ENCODE data around the gene MOK.

Gene MOK

DNA sequence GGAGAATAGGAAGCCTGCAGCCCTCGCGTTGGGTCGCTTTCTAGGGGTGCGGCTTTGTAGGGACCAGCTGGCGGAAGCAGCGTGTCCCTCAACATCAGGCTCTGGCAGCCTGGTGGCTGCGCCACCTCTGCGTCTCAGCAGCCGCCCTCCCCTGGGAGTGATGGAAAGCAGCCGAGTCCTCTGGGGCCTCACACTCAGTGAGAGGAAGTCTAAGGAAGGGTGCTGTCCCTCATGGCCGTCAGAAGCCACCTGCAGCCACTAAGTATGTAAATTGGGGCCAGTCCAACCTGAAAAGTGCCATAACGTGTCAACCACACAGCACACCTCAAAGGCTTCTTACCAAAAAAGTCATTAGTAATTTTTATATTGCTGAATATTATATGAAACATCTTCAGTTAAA is 84.9 kb downstream of the MOK start:
- H3K79me2 ChIP-seq, result peaks cover 6% of the 10 kb centered on the region
- H3K9me3 ChIP-seq (ENCODE audit: control insufficient read depth, low read length), result no peaks in the 10 kb centered on the region
- H2AFZ ChIP-seq, result no peak overlapping the region
- no peaks in the 10 kb centered on the region for H3K36me3 ChIP-seq (ENCODE audit: control insufficient read depth, insufficient read depth, low read length)
- H3K4me1 ChIP-seq, result no peaks in the 10 kb centered on the region
- no peak overlapping the region for H3K4me2 ChIP-seq (ENCODE audit: low read length)
- no peak overlapping the region for H3K27ac ChIP-seq
- H3K27me3 ChIP-seq (ENCODE audit: control insufficient read depth, insufficient read depth, low read length), result no peaks in the 10 kb centered on the region
- TF ChIP-seq, protein P1, sequence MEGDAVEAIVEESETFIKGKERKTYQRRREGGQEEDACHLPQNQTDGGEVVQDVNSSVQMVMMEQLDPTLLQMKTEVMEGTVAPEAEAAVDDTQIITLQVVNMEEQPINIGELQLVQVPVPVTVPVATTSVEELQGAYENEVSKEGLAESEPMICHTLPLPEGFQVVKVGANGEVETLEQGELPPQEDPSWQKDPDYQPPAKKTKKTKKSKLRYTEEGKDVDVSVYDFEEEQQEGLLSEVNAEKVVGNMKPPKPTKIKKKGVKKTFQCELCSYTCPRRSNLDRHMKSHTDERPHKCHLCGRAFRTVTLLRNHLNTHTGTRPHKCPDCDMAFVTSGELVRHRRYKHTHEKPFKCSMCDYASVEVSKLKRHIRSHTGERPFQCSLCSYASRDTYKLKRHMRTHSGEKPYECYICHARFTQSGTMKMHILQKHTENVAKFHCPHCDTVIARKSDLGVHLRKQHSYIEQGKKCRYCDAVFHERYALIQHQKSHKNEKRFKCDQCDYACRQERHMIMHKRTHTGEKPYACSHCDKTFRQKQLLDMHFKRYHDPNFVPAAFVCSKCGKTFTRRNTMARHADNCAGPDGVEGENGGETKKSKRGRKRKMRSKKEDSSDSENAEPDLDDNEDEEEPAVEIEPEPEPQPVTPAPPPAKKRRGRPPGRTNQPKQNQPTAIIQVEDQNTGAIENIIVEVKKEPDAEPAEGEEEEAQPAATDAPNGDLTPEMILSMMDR (IDR thresholded peaks at IDR 0.05), result no peak
- no peak overlapping the region for H3K4me3 ChIP-seq (ENCODE audit: low read depth, low read length)
- no peak overlapping the region for H3K9ac ChIP-seq

DNA sequence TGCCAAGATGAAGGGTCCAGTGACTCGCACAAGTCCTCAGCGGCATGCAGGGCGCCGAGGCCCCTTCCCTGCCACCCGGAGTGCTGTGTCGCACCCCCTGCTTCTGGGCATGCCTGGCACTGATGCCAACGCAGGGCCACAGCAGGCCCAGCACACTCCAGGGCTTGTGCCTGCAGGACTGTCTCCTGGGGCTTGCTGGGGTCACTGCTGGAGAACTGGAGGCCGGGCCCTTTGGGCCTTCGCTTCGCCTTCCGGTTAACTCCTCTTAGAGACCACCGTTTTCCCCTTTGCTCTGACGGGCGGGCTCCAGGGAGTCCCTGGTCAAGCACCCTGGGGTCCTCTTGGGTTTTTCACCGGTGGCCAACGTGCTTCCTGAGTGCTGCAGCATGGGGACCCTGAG is 85.6 kb downstream of the MOK start:
- Histone ChIP-seq H3K9ac (no peak overlapping the region), H3K79me2 (peaks cover 6% of the 10 kb centered on the region), H3K9me3 (ENCODE audit: control insufficient read depth, low read length) (no peaks in the 10 kb centered on the region), H3K4me3 (ENCODE audit: low read depth, low read length) (no peak overlapping the region), H3K27ac (no peak overlapping the region), H3K4me2 (ENCODE audit: low read length) (no peak overlapping the region), H2AFZ (no peak overlapping the region), H3K4me1 (no peaks in the 10 kb centered on the region), H3K27me3 (ENCODE audit: control insufficient read depth, insufficient read depth, low read length) (no peaks in the 10 kb centered on the region), H3K36me3 (ENCODE audit: control insufficient read depth, insufficient read depth, low read length) (no peaks in the 10 kb centered on the region)
- TF ChIP-seq, protein P1 (IDR thresholded peaks at IDR 0.05), result no peak

DNA sequence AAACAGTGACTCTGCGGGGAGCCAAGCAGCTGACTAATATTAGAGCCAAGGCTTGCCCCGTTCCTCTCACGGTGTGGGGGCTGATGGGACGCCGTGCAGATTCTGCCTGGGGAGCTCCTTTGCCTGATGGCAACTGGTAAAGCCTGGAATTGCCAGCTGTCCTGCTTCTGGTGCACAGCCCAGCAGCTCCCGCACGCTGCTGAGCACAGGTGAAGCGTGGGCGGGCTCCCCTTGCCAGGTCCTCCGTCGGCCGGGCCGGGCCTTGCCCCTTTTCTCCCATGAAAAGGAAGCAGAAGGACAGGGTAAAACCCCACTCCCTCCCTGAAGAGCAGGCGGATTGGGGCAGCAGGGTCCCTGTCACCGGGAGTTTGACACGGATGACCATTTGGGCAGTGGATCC is 86.3 kb downstream of the MOK start:
- Histone ChIP-seq H3K79me2 (peaks cover 6% of the 10 kb centered on the region), H3K27me3 (ENCODE audit: control insufficient read depth, insufficient read depth, low read length) (no peaks in the 10 kb centered on the region), H3K4me1 (no peaks in the 10 kb centered on the region), H3K27ac (no peak overlapping the region), H3K9me3 (ENCODE audit: control insufficient read depth, low read length) (no peaks in the 10 kb centered on the region), H3K4me2 (ENCODE audit: low read length) (no peak overlapping the region), H3K9ac (no peak overlapping the region), H3K36me3 (ENCODE audit: control insufficient read depth, insufficient read depth, low read length) (no peaks in the 10 kb centered on the region), H2AFZ (no peak overlapping the region), H3K4me3 (ENCODE audit: low read depth, low read length) (no peak overlapping the region)
- TF ChIP-seq, protein P1 (IDR thresholded peaks at IDR 0.05), result no peak

DNA sequence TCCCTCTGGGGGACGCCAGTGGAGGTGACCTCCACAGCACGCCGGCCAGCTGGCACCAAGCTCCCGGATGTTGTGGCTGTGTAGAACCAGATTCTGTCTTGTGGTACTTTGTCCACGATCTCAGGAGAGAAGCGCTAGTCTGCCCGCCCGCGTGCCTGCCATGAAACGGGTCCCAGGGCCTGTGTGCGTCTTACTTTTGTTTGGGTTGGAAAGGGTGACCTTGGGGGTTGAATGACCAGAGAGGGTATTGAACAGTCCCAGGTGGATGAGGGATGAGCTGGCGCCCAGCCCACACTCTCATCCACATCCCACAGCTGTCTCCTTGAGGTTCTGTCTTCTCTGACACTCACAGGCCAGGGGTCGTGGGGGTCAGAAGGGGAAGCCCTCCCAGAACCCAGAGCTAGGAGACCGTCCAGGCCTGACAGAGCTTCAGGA is 87.0 kb downstream of the MOK start:
- H3K4me2 ChIP-seq (ENCODE audit: low read length), result no peak overlapping the region
- no peak overlapping the region for H2AFZ ChIP-seq
- TF ChIP-seq, protein P1 (IDR thresholded peaks at IDR 0.05), result no peak
- H3K36me3 ChIP-seq (ENCODE audit: control insufficient read depth, insufficient read depth, low read length), result no peaks in the 10 kb centered on the region
- no peak overlapping the region for H3K9ac ChIP-seq
- H3K4me3 ChIP-seq (ENCODE audit: low read depth, low read length), result no peak overlapping the region
- no peaks in the 10 kb centered on the region for H3K9me3 ChIP-seq (ENCODE audit: control insufficient read depth, low read length)
- H3K79me2 ChIP-seq, result peaks cover 6% of the 10 kb centered on the region
- H3K4me1 ChIP-seq, result no peaks in the 10 kb centered on the region
- H3K27ac ChIP-seq, result no peak overlapping the region
- H3K27me3 ChIP-seq (ENCODE audit: control insufficient read depth, insufficient read depth, low read length), result no peaks in the 10 kb centered on the region

DNA sequence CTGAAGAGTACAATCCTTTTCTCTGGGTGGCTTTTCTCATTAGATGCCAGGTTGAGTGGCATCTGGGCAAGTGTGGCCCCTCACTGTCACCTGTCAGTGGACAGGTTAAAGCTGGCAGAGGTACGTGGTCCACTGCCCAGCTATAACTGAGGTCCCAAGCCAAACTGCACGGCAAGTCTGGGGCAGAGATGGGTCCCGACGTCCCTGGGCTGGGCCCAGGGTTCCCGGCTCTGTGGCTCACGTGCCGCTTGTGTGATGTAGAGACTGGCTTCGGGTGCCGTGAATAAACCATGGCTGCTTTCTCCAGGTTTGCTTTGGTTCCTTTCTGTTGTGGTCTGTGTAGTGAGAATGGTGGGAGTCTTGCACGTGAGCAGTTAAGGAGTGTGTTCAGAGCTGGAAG is 87.6 kb downstream of the MOK start:
- H3K4me1 ChIP-seq, result no peaks in the 10 kb centered on the region
- no peaks in the 10 kb centered on the region for H3K36me3 ChIP-seq (ENCODE audit: control insufficient read depth, insufficient read depth, low read length)
- H3K9me3 ChIP-seq (ENCODE audit: control insufficient read depth, low read length), result no peaks in the 10 kb centered on the region
- H3K27me3 ChIP-seq (ENCODE audit: control insufficient read depth, insufficient read depth, low read length), result no peaks in the 10 kb centered on the region
- no peak overlapping the region for H2AFZ ChIP-seq
- no peak overlapping the region for H3K27ac ChIP-seq
- TF ChIP-seq, protein P1 (IDR thresholded peaks at IDR 0.05), result no peak
- no peak overlapping the region for H3K4me3 ChIP-seq (ENCODE audit: low read depth, low read length)
- no peak overlapping the region for H3K4me2 ChIP-seq (ENCODE audit: low read length)
- H3K9ac ChIP-seq, result no peak overlapping the region
- peaks cover 8% of the 10 kb centered on the region for H3K79me2 ChIP-seq
